ENCODE measurements around the gene MAPK7. TPM values are rescaled to one million over a fixed set of nuclear protein-coding genes. Genes with fewer than 3 reads are reported as not detected.

The MAPK7 gene
- total RNA-seq, 6 experiments from 2014 or later, result 5.7 to 9.2 (median 6.7) TPM

DNA sequence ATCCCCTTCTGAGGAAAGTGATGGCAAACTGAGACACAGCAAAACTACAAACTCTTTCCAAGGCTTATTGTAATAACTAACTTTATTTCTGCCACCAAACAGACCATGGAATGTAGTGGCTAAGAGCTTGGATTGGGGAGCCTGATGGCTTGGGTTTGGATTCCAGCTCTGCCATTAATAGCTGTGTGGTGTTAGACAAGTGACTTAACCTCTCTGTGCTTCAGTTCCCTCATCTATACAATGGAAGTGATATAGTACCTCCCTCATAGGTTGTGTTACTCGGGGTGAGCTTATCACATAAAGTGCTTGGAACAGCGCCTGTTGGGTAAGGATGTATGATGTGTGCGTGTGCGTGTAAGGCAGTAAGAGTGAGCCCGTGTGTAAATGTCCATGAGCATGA is 26.8 kb downstream of the MAPK7 start:
- intact Hi-C loops (cut with DNase I), result no loop called here
- WGBS (ENCODE audit: insufficient coverage, low coverage, low lambda C conversion rate, missing lambda C conversion rate), result 80% methylated on average over 1 of the region's 5 CpGs

DNA sequence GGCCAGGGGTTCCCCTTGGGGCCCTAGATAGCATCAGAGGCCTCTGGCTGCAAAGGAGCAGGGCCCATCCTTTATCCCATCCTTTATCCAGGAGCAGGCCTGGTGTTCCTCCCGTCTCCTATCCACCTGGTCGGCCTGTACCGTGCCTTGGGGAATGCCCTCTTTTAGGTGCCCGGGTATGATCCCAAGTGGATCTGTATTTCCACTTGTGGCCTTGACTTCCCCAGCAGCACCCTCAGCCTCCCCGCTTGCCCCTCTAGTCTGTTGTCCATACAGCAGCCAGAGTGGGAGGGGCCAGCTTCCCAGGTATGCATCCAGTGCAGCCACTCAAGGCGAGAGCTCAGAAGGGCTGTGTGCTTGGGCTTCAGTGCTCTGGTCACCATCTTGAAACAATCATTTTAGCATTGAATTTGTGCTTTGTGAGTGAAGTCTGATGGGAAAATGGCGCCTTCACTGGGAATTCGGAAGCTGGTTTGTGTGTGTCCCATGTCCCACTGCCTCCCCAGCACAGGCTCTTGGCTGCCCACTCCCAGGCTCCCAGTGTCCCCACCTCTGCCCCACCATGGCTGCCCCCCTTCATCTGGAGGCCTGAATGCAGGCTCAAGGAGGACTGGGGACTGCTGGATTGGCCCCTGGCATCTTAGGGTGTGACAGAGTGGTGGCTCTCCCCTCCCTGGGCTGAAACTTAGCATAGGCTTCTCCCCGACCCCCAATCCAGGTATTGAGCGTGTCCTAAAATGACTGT is 29.5 kb downstream of the MAPK7 start:
- no peaks in the 10 kb centered on the region for H3K4me1 ChIP-seq
- DNase-seq, result no peak
- no peaks in the 10 kb centered on the region for H3K9me3 ChIP-seq
- WGBS (ENCODE audit: insufficient coverage, low coverage, low lambda C conversion rate, missing lambda C conversion rate), result 100% methylated on average over 7 of the region's 10 CpGs
- no peak for TF ChIP-seq POLR2A (IDR thresholded peaks at IDR 0.05)
- TF ChIP-seq, protein P1, sequence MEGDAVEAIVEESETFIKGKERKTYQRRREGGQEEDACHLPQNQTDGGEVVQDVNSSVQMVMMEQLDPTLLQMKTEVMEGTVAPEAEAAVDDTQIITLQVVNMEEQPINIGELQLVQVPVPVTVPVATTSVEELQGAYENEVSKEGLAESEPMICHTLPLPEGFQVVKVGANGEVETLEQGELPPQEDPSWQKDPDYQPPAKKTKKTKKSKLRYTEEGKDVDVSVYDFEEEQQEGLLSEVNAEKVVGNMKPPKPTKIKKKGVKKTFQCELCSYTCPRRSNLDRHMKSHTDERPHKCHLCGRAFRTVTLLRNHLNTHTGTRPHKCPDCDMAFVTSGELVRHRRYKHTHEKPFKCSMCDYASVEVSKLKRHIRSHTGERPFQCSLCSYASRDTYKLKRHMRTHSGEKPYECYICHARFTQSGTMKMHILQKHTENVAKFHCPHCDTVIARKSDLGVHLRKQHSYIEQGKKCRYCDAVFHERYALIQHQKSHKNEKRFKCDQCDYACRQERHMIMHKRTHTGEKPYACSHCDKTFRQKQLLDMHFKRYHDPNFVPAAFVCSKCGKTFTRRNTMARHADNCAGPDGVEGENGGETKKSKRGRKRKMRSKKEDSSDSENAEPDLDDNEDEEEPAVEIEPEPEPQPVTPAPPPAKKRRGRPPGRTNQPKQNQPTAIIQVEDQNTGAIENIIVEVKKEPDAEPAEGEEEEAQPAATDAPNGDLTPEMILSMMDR (IDR thresholded peaks at IDR 0.05), result no peak
- intact Hi-C loops (cut with DNase I), result no loop called here
- no peak overlapping the region for H3K27ac ChIP-seq
- H3K4me3 ChIP-seq, result no peak overlapping the region
- H3K27me3 ChIP-seq, result no peaks in the 10 kb centered on the region
- ATAC-seq, result no peak
- H3K36me3 ChIP-seq, result no peaks in the 10 kb centered on the region

More for the DNA sequence above, 26.8 kb downstream of the MAPK7 start:
- H3K36me3 ChIP-seq, result no peaks in the 10 kb centered on the region
- H3K4me3 ChIP-seq, result no peak overlapping the region
- ATAC-seq, result no peak
- no peak overlapping the region for H3K27ac ChIP-seq
- H3K9me3 ChIP-seq, result no peaks in the 10 kb centered on the region
- H3K27me3 ChIP-seq, result no peaks in the 10 kb centered on the region
- H3K4me1 ChIP-seq, result no peaks in the 10 kb centered on the region
- DNase-seq, result no peak
- no peak for TF ChIP-seq POLR2A (IDR thresholded peaks at IDR 0.05)
- TF ChIP-seq, protein P1 (IDR thresholded peaks at IDR 0.05), result no peak

DNA sequence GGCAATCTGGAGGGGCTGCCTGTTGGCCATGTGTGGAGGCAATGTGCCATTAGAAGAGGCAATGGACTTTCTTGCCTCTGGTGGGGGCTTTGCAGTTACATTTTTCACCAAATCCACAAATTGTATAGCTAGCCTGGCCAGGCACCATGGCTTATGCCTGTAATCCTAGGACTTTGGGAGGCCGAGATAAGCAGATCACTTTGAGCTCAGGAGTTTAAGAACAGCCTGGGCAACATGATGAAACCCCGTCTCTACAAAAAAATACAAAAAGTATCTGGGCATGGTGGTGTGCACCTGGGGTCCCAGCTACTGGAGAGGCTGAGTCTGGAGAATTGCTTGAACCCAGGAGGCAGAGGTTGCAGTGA is 30.0 kb downstream of the MAPK7 start:
- H3K27me3 ChIP-seq, result no peaks in the 10 kb centered on the region
- DNase-seq (no peak), ATAC-seq (no peak)
- no peaks in the 10 kb centered on the region for H3K36me3 ChIP-seq
- WGBS (ENCODE audit: insufficient coverage, low coverage, low lambda C conversion rate, missing lambda C conversion rate), result 100% methylated on average over 1 of the region's 2 CpGs
- TF ChIP-seq POLR2A (IDR thresholded peaks at IDR 0.05), result no peak
- TF ChIP-seq, protein P1 (IDR thresholded peaks at IDR 0.05), result no peak
- intact Hi-C loops (cut with DNase I), result no loop called here
- no peak overlapping the region for H3K27ac ChIP-seq
- no peaks in the 10 kb centered on the region for H3K9me3 ChIP-seq
- H3K4me1 ChIP-seq, result no peaks in the 10 kb centered on the region
- no peak overlapping the region for H3K4me3 ChIP-seq

DNA sequence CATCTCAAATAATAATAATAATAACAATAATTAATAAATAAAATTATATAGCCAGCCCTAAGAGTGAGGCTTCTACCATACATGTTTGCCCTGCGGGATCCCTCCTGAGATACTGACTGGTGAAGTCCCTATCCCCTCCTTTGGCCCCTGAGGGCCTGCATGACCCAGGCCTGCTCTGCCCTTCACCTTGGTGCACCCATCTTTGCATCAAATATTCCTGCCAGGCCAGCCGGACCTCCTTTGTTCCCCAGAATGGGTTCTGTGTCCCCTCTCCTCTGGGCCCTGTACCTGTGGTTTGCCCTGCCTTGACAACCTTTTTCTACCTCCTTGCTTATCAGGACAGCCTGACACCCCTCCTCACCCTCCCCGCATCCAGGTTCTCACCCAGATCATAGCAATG is 30.8 kb downstream of the MAPK7 start:
- no peaks in the 10 kb centered on the region for H3K27me3 ChIP-seq
- DNase-seq (no peak), ATAC-seq (no peak)
- intact Hi-C loops (cut with DNase I), result no loop called here
- H3K4me3 ChIP-seq, result no peak overlapping the region
- 80% methylated on average over 2 of the region's 3 CpGs for WGBS (ENCODE audit: insufficient coverage, low coverage, low lambda C conversion rate, missing lambda C conversion rate)
- H3K4me1 ChIP-seq, result no peaks in the 10 kb centered on the region
- no peaks in the 10 kb centered on the region for H3K9me3 ChIP-seq
- no peaks in the 10 kb centered on the region for H3K36me3 ChIP-seq
- TF ChIP-seq, protein P1 (IDR thresholded peaks at IDR 0.05), result no peak
- TF ChIP-seq POLR2A (IDR thresholded peaks at IDR 0.05), result no peak
- H3K27ac ChIP-seq, result no peak overlapping the region
